Measurements from ENCODE around the gene MRPS27. TPM values are rescaled to one million over a fixed set of nuclear protein-coding genes. Genes with fewer than 3 reads are reported as not detected.
A peak's percentile ranks its signal among the peaks of the same experiment; 100 is the strongest.

Gene MRPS27
- total RNA-seq, 1 donor from 2014 or later, result 57.7 TPM

- H3K4me3 Mint-ChIP-seq (ENCODE audit: unreplicated experiment), result no peak overlapping the region
- no peaks in the 10 kb centered on the region for H3K27me3 Mint-ChIP-seq (ENCODE audit: unreplicated experiment)
- peaks cover 41% of the 10 kb centered on the region for H3K36me3 Mint-ChIP-seq (ENCODE audit: unreplicated experiment)
- no peak overlapping the region for H3K27ac Mint-ChIP-seq (ENCODE audit: unreplicated experiment)
- DNase-seq (ENCODE audit: extremely low spot score, unreplicated experiment), result no peak
- TF ChIP-seq CTCF (IDR thresholded peaks at IDR 0.05), result no peak
- H3K4me1 Mint-ChIP-seq (ENCODE audit: unreplicated experiment), result peaks cover 22% of the 10 kb centered on the region
- no peaks in the 10 kb centered on the region for H3K9me3 Mint-ChIP-seq (ENCODE audit: unreplicated experiment)
Observed at GRCh38 chr5:72228960-72229359, 91.1 kb downstream of the MRPS27 start.

- TF ChIP-seq CTCF (IDR thresholded peaks at IDR 0.05), result no peak
- no peak overlapping the region for H3K4me3 Mint-ChIP-seq (ENCODE audit: unreplicated experiment)
- no peak overlapping the region for H3K27ac Mint-ChIP-seq (ENCODE audit: unreplicated experiment)
- H3K27me3 Mint-ChIP-seq (ENCODE audit: unreplicated experiment), result no peaks in the 10 kb centered on the region
- no peak for DNase-seq (ENCODE audit: extremely low spot score, unreplicated experiment)
- no peaks in the 10 kb centered on the region for H3K9me3 Mint-ChIP-seq (ENCODE audit: unreplicated experiment)
- peaks cover 23% of the 10 kb centered on the region for H3K4me1 Mint-ChIP-seq (ENCODE audit: unreplicated experiment)
- H3K36me3 Mint-ChIP-seq (ENCODE audit: unreplicated experiment), result peaks cover 53% of the 10 kb centered on the region
Observed at GRCh38 chr5:72226950-72227349, 93.1 kb downstream of the MRPS27 start.

- H3K27me3 Mint-ChIP-seq (ENCODE audit: unreplicated experiment), result no peaks in the 10 kb centered on the region
- H3K27ac Mint-ChIP-seq (ENCODE audit: unreplicated experiment), result peak overlapping the region; percentile 84
- no peaks in the 10 kb centered on the region for H3K9me3 Mint-ChIP-seq (ENCODE audit: unreplicated experiment)
- TF ChIP-seq CTCF (IDR thresholded peaks at IDR 0.05), result no peak
- no peak overlapping the region for H3K4me3 Mint-ChIP-seq (ENCODE audit: unreplicated experiment)
- no peak for DNase-seq (ENCODE audit: extremely low spot score, unreplicated experiment)
- H3K4me1 Mint-ChIP-seq (ENCODE audit: unreplicated experiment), result peaks cover 23% of the 10 kb centered on the region
- H3K36me3 Mint-ChIP-seq (ENCODE audit: unreplicated experiment), result peaks cover 60% of the 10 kb centered on the region
Observed at GRCh38 chr5:72225741-72226140, 94.3 kb downstream of the MRPS27 start.

- Mint-ChIP-seq H3K4me3 (ENCODE audit: unreplicated experiment) (no peak overlapping the region), H3K4me1 (ENCODE audit: unreplicated experiment) (peaks cover 23% of the 10 kb centered on the region), H3K36me3 (ENCODE audit: unreplicated experiment) (peaks cover 53% of the 10 kb centered on the region), H3K9me3 (ENCODE audit: unreplicated experiment) (no peaks in the 10 kb centered on the region), H3K27me3 (ENCODE audit: unreplicated experiment) (no peaks in the 10 kb centered on the region), H3K27ac (ENCODE audit: unreplicated experiment) (peak overlapping the region; percentile 84)
- no peak for TF ChIP-seq CTCF (IDR thresholded peaks at IDR 0.05)
- DNase-seq (ENCODE audit: extremely low spot score, unreplicated experiment), result no peak
Observed at GRCh38 chr5:72224946-72225463, 95.0 kb downstream of the MRPS27 start.

- Mint-ChIP-seq H3K9me3 (ENCODE audit: unreplicated experiment) (no peaks in the 10 kb centered on the region), H3K27me3 (ENCODE audit: unreplicated experiment) (no peaks in the 10 kb centered on the region), H3K4me3 (ENCODE audit: unreplicated experiment) (no peak overlapping the region), H3K4me1 (ENCODE audit: unreplicated experiment) (peaks cover 23% of the 10 kb centered on the region), H3K36me3 (ENCODE audit: unreplicated experiment) (peaks cover 66% of the 10 kb centered on the region), H3K27ac (ENCODE audit: unreplicated experiment) (no peak overlapping the region)
- no peak for DNase-seq (ENCODE audit: extremely low spot score, unreplicated experiment)
- no peak for TF ChIP-seq CTCF (IDR thresholded peaks at IDR 0.05)
Observed at GRCh38 chr5:72223371-72223770, 96.7 kb downstream of the MRPS27 start.

Data from osteocyte (in vitro differentiated cells).